Fibroblast of the aortic adventitia (primary cell): ENCODE measurements around the gene DTHD1. TPM values are rescaled to one million over a fixed set of nuclear protein-coding genes. Genes with fewer than 3 reads are reported as not detected.

Experiments
- DNase-seq: peaks from one replicate; pipeline ENCODE4 v3.0.0-alpha.2; 2010; ENCODE audit warnings: low read depth
- H3K4me3 ChIP-seq: 2 replicates; pipeline ENCODE4 v1.5.1; 2011; ENCODE audit warnings: low read depth, mild to moderate bottlenecking, control low read depth, low read length, moderate library complexity
- CTCF ChIP-seq: IDR thresholded peaks from 2 replicates; pipeline ENCODE4 v1.5.1; 2011; ENCODE audit warnings: mild to moderate bottlenecking, low read length, control low read depth, inconsistent platforms; ENCODE audit not compliant: insufficient read depth
- total RNA-seq: library from RNA; depleted of rRNA; stranded (reverse); fragments of >200 nt; gene quantifications from 2 replicates; pipeline ENCODE4 v1.2.3, GENCODE V29; 2012; ENCODE audit warnings: low replicate concordance

DTHD1 gene
- total RNA-seq, 1 donor = not detected

DNA sequence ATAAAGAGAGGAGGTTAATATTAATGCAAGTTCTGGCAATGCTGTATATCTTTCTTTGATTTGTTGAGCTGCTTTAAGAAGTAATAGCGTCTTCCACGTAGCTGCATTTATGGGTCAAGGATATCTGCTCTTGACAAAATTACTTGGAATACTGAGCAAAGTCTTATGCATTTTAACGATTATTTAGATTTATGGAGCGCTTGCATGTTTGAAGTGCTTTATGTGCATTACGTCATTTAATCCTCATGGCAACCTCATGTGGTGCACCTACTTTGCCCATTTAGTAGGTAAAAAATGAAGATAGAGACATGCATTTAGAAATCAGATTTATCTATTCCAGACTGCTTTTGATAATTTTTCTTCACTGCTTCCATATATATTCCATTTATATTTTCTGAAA, 46.0 kb downstream of the DTHD1 start:
- TF ChIP-seq CTCF = no peak
- H3K4me3 ChIP-seq = no peak overlapping the region
- DNase-seq = no peak

GRCh38 chr4:36328130-36328529, 46.7 kb downstream of the DTHD1 start:
- no peak for TF ChIP-seq CTCF
- H3K4me3 ChIP-seq = no peak overlapping the region
- DNase-seq = no peak

- no peak for TF ChIP-seq CTCF
- no peak for DNase-seq
- no peak overlapping the region for H3K4me3 ChIP-seq
These were observed 47.8 kb downstream of the DTHD1 start for GRCh38 chr4:36329228-36329627.

GRCh38 chr4:36330796-36331195, 49.4 kb downstream of the DTHD1 start:
- H3K4me3 ChIP-seq = no peak overlapping the region
- no peak for DNase-seq
- no peak for TF ChIP-seq CTCF

DNA sequence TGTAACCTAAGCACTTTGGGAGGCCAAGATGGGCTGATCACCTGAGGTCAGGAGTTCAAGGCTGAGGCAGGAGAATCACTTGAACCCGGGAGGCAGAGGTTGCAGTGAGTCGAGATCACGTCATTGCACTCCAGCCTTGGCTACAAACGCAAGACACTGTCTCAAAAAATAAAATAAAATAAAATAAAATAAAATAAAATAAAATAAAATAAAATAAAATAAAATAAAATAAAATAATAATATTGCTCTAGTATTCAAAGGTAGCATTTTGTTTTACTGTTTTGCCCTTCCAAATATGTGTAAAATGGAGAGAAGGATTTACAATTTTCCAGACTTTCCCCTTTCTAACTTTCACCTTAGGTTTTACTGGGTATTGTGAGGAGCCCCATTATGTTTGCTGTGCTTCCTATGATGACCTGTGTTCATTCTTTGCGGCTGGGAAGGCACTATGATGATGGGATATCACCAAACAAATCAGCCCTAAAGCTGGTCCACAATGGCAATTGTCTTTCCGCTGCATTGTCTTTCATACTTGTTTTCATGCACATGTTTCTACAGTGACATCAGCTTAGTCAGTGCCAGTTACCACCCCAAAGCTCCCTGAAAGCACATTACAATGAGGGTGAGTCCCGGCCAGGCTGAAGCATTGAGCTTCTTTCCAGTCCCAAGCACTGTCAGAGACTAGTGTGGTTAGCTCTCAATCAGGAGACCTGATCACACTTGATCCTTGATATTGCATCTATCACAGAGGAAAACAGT, 50.8 kb downstream of the DTHD1 start:
- DNase-seq = no peak
- no peak for TF ChIP-seq CTCF
- no peak overlapping the region for H3K4me3 ChIP-seq

GRCh38 chr4:36332782-36333131, 51.3 kb downstream of the DTHD1 start:
- no peak for DNase-seq
- TF ChIP-seq CTCF = no peak
- no peak overlapping the region for H3K4me3 ChIP-seq

DNA sequence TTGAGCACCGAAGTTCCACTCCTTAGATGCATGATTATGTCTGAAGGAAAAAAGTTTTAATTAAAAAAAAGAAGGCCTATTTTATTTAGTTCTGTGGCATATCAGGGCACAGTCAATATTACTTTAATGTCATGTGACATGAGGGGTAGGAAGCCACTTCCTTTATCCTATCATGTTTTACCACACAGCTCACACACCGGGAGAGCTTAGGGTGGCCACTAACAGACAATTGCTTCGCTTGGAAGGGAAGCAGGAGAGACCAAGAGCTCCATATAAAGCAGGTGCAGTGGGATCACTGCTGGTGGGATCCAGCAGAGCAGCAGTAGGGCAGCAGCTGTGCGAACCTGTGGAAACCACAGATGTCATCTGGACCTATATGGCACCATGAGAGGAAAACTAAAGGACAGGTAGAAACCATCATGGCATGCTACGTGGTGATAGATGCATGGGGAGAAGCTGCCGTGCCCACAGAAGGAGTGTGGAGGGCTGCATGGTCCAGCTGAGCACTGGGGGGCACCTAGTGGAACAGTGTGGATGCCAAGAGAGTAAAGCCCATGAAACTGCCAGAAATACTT, 52.0 kb downstream of the DTHD1 start:
- no peak for TF ChIP-seq CTCF
- H3K4me3 ChIP-seq = no peak overlapping the region
- DNase-seq = no peak
